SK-N-SH (cell line): Measurements from ENCODE around the gene HS2ST1.

Source experiments
- CHD2 ChIP-seq: fragments of 150-350 bp; IDR thresholded peaks from 2 replicates; pipeline ENCODE4 v1.6.1; 2018; ENCODE audit warnings: low read length; ENCODE audit not compliant: partially characterized antibody
- FOXM1 ChIP-seq: IDR thresholded peaks from 2 replicates; pipeline ENCODE4 v1.4.0; 2012; ENCODE audit warnings: low read depth, mild to moderate bottlenecking
- PBX3 ChIP-seq: IDR thresholded peaks from 2 replicates; pipeline ENCODE4; 2012
- POLR2AphosphoS5 ChIP-seq: IDR thresholded peaks from 2 replicates; pipeline ENCODE4 v1.6.1; 2012; ENCODE audit warnings: low read depth, low read length
- RFX5 ChIP-seq: IDR thresholded peaks from 2 replicates; pipeline ENCODE4 v1.6.1; 2012; ENCODE audit warnings: mild to moderate bottlenecking, improper control_type of control experiment, low read length
- SMC3 ChIP-seq: IDR thresholded peaks from 2 replicates; pipeline ENCODE4 v1.6.1; 2012; ENCODE audit warnings: low read depth, low read length, improper control_type of control experiment
- TAF1 ChIP-seq: IDR thresholded peaks from 2 replicates; pipeline ENCODE4 v1.6.1; 2012; ENCODE audit warnings: low read depth, mild to moderate bottlenecking, low read length, moderate library complexity, borderline replicate concordance
- TF ChIP-seq, protein P1 (sequence below): fragments of 200-600 bp; sonication (generic); IDR thresholded peaks from 2 replicates; pipeline ENCODE4 v1.6.1; 2017; ENCODE audit warnings: antibody characterized with exemption, mild to moderate bottlenecking, moderate library complexity

- no peak for TF ChIP-seq CHD2
- TF ChIP-seq RFX5, result no peak
- TF ChIP-seq, protein P1, sequence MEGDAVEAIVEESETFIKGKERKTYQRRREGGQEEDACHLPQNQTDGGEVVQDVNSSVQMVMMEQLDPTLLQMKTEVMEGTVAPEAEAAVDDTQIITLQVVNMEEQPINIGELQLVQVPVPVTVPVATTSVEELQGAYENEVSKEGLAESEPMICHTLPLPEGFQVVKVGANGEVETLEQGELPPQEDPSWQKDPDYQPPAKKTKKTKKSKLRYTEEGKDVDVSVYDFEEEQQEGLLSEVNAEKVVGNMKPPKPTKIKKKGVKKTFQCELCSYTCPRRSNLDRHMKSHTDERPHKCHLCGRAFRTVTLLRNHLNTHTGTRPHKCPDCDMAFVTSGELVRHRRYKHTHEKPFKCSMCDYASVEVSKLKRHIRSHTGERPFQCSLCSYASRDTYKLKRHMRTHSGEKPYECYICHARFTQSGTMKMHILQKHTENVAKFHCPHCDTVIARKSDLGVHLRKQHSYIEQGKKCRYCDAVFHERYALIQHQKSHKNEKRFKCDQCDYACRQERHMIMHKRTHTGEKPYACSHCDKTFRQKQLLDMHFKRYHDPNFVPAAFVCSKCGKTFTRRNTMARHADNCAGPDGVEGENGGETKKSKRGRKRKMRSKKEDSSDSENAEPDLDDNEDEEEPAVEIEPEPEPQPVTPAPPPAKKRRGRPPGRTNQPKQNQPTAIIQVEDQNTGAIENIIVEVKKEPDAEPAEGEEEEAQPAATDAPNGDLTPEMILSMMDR, result no peak
- TF ChIP-seq PBX3, result no peak
- no peak for TF ChIP-seq SMC3
- TF ChIP-seq FOXM1, result no peak
- no peak for TF ChIP-seq TAF1
- TF ChIP-seq POLR2AphosphoS5, result no peak
These were observed 988 bp upstream of the HS2ST1 start for GRCh38 chr1:86913399-86913895.
